ENCODE results near the gene KRTAP20-1. TPM values are rescaled to one million over a fixed set of nuclear protein-coding genes. Genes with fewer than 3 reads are reported as not detected.

Gene KRTAP20-1
- total RNA-seq, 1 donor from 2014 or later: not detected

DNA sequence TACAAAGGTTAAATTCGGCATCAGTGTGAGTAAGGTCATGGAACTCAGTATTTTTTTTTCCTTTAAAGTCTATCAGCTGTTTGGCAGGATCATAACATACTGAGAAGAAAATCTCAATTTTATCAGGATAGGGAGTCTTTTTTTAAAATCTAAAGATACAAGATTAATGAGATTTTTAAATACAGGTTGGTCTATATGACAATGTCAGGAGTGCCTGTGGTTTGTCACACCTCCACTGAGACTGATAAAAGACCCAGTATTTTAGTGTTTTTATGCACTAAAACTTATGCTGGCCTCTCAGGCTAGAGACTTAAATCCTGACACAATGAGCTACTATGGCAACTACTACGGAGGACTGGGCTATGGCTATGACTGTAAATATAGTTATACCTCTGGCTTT is 26.3 kb downstream of the KRTAP20-1 start, which contains the start of gene KRTAP20-3:
TSS of gene KRTAP20-3 (plus strand) at position 301 of the 400 bp plus-strand sequence.
- ATAC-seq: no peak

DNA sequence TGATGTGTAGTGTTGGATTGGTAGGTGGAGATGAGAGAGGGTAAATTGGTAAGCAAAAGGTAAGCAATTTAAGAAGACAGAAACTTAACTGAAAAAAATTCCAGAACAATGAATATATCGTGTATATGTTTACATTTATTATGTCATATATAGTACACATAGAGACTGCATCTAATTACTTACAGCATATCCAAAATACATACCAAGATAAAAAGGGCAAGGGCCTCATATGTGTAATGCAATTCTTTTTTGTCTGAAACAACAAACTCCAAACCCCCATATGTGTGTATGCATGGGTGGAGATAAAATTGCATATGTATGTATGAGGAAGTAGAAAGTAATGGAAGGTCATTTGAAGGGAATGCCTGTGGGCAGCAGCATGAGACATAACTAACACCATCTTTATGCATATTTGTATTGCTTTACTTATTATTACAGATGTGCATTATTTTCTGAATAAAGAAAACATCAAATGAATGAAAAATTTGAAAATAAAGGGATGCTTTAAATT is 30.7 kb downstream of the KRTAP20-1 start:
- TF ChIP-seq, protein P1, sequence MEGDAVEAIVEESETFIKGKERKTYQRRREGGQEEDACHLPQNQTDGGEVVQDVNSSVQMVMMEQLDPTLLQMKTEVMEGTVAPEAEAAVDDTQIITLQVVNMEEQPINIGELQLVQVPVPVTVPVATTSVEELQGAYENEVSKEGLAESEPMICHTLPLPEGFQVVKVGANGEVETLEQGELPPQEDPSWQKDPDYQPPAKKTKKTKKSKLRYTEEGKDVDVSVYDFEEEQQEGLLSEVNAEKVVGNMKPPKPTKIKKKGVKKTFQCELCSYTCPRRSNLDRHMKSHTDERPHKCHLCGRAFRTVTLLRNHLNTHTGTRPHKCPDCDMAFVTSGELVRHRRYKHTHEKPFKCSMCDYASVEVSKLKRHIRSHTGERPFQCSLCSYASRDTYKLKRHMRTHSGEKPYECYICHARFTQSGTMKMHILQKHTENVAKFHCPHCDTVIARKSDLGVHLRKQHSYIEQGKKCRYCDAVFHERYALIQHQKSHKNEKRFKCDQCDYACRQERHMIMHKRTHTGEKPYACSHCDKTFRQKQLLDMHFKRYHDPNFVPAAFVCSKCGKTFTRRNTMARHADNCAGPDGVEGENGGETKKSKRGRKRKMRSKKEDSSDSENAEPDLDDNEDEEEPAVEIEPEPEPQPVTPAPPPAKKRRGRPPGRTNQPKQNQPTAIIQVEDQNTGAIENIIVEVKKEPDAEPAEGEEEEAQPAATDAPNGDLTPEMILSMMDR (IDR thresholded peaks at IDR 0.05): no peak
- Histone ChIP-seq H3K27me3 (ENCODE audit: low read depth) (no peaks in the 10 kb centered on the region), H3K9me3 (no peaks in the 10 kb centered on the region), H3K4me1 (no peaks in the 10 kb centered on the region), H3K36me3 (no peaks in the 10 kb centered on the region), H3K27ac (no peak overlapping the region), H3K4me3 (no peak overlapping the region)
- DNase-seq (no peak), ATAC-seq (no peak)
- intact Hi-C loops (cut with DNase I): no loop called here

More for the DNA sequence above, 26.3 kb downstream of the KRTAP20-1 start, which contains the start of gene KRTAP20-3:
- no peak for DNase-seq
- TF ChIP-seq, protein P1 (IDR thresholded peaks at IDR 0.05): no peak
- H3K27ac ChIP-seq: no peak within 1 kb of the TSS
- no peaks in the 10 kb centered on the region for H3K36me3 ChIP-seq
- H3K9me3 ChIP-seq: no peaks in the 10 kb centered on the region
- no peak within 1 kb of the TSS for H3K4me3 ChIP-seq
- no peaks in the 10 kb centered on the region for H3K27me3 ChIP-seq (ENCODE audit: low read depth)
- intact Hi-C loops (cut with DNase I): no loop called here
- no peaks in the 10 kb centered on the region for H3K4me1 ChIP-seq

DNA sequence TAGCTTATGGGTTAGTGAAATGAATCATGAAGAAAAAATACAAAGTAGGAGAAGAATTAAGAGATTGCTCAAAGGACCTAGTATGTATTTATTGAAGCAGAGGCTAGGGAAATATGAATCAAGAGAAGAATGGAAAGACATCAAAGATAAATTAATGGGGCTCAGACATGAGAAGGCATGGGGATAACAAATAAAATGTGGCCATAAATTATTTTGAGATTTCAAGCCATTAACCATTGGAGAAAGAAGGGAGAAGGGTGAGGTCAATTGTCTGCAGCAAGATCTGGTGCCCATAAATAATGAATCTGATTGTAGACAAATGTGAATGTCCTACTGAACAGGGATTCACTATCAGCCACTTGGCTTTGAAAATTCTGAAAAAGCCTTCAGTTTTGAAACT is 36.7 kb downstream of the KRTAP20-1 start:
- no peak for DNase-seq
- Histone ChIP-seq H3K36me3 (no peaks in the 10 kb centered on the region), H3K27me3 (ENCODE audit: low read depth) (no peaks in the 10 kb centered on the region), H3K4me3 (no peak overlapping the region), H3K9me3 (no peaks in the 10 kb centered on the region), H3K4me1 (no peaks in the 10 kb centered on the region), H3K27ac (no peak overlapping the region)
- TF ChIP-seq, protein P1 (IDR thresholded peaks at IDR 0.05): no peak
- intact Hi-C loops (cut with DNase I): no loop called here
- no peak for ATAC-seq

Other genes starting within 250 kb of the KRTAP20-1 start
- gene KRTAP13-2, start 244.2 kb upstream of the KRTAP20-1 start, total RNA-seq: not detected
- gene KRTAP13-1, start 220.4 kb upstream of the KRTAP20-1 start, total RNA-seq: not detected
- gene KRTAP13-3, start 190.5 kb upstream of the KRTAP20-1 start, total RNA-seq: not detected
- not detected for gene KRTAP13-4, start 186.2 kb upstream of the KRTAP20-1 start, total RNA-seq
- not detected for gene KRTAP15-1, start 176.2 kb upstream of the KRTAP20-1 start, total RNA-seq
- not detected for gene KRTAP19-1, start 136.1 kb upstream of the KRTAP20-1 start, total RNA-seq
- gene KRTAP19-2, start 129.0 kb upstream of the KRTAP20-1 start, total RNA-seq: not detected
- not detected for gene KRTAP19-3, start 124.4 kb upstream of the KRTAP20-1 start, total RNA-seq
- gene KRTAP19-4, start 119.3 kb upstream of the KRTAP20-1 start, total RNA-seq: not detected
- gene KRTAP19-5, start 114.3 kb upstream of the KRTAP20-1 start, total RNA-seq: not detected
- not detected for gene KRTAP19-6, start 74.6 kb upstream of the KRTAP20-1 start, total RNA-seq
- gene KRTAP19-7, start 55.1 kb upstream of the KRTAP20-1 start, total RNA-seq: not detected
- gene KRTAP22-2, start 26.0 kb upstream of the KRTAP20-1 start, total RNA-seq: not detected
- not detected for gene KRTAP6-3, start 24.0 kb upstream of the KRTAP20-1 start, total RNA-seq
- gene KRTAP6-2, start 17.5 kb upstream of the KRTAP20-1 start, total RNA-seq: not detected
- not detected for gene KRTAP22-1, start 15.3 kb upstream of the KRTAP20-1 start, total RNA-seq
- not detected for gene KRTAP6-1, start 2.5 kb upstream of the KRTAP20-1 start, total RNA-seq
- not detected for gene KRTAP20-4, start 4.2 kb downstream of the KRTAP20-1 start, total RNA-seq
- not detected for gene KRTAP20-2, start 18.8 kb downstream of the KRTAP20-1 start, total RNA-seq
- gene KRTAP20-3, start 26.4 kb downstream of the KRTAP20-1 start, total RNA-seq: not detected
- not detected for gene KRTAP21-3, start 102.4 kb downstream of the KRTAP20-1 start, total RNA-seq
- gene KRTAP21-2, start 130.8 kb downstream of the KRTAP20-1 start, total RNA-seq: not detected
- gene KRTAP21-1, start 139.0 kb downstream of the KRTAP20-1 start, total RNA-seq: not detected
- gene KRTAP8-1, start 196.8 kb downstream of the KRTAP20-1 start, total RNA-seq: not detected
- not detected for gene KRTAP7-1, start 213.3 kb downstream of the KRTAP20-1 start, total RNA-seq

Measured in lower lobe of right lung (tissue), 2 donors.